Hematopoietic multipotent progenitor cell treated with erythropoietin and hydrocortisone succinate and interleukin-3 and kit ligand, for 8 days (in vitro differentiated cells): ENCODE measurements around the gene RPA3.
"Not testable (repeated sequence)": the region's sequence is repeated elsewhere in the genome, so short reads cannot be mapped to it uniquely, and the experiment has no call there.

Source experiments
- DNase-seq: peaks from one replicate; pipeline ENCODE4 v3.0.0-alpha.2; 2015

RPA3 gene

GRCh38 chr7:7688310-7688709 is 30.1 kb downstream of the RPA3 start:
- DNase-seq, result no peak

GRCh38 chr7:7687800-7688199 is 30.6 kb downstream of the RPA3 start:
- no peak for DNase-seq

- DNase-seq, result no peak
Measured at GRCh38 chr7:7686811-7687508, 31.4 kb downstream of the RPA3 start.

DNA sequence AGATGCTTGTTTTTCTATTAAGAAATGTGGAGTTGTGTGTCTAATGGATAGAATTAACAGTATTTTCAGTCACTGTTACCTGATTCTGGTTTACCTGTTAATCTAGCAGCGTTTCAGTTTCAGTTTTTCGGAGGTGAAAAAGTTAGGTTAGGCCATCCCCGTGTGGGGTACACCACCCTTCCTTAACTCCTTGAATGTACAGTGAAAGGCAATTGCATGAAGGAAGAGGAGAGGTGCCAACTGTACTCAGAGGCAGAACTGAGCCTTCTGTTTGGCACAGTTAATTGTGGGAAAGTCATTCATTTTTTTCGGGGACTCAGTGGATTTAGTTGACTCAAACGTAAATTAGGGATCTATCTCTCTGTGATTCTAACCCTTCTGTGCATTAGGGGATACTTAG is 35.5 kb downstream of the RPA3 start:
- DNase-seq, result no peak

- no peak for DNase-seq
Measured at GRCh38 chr7:7681936-7682329, 36.5 kb downstream of the RPA3 start.

- DNase-seq, result peak; percentile 87
Measured at GRCh38 chr7:7681191-7681935, 37.0 kb downstream of the RPA3 start.

DNA sequence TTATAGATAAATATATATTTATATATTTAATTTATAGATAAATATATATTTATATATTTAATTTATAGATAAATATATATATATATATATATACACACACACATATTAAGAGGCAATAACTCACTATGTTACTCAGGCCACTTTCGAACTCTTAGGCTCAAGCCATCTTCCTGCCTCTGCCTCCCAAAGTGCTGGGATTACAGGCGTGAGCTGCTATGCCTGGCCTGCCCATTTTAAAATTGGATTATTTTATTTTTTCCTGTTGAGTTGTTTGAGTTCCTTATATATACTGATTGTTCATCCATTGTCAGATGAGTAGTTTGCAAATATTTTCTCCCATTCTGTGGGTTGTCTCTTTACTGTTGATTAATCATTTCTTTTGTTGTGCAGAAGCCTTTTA is 38.8 kb downstream of the RPA3 start:
- DNase-seq, result peak; percentile 20

DNA sequence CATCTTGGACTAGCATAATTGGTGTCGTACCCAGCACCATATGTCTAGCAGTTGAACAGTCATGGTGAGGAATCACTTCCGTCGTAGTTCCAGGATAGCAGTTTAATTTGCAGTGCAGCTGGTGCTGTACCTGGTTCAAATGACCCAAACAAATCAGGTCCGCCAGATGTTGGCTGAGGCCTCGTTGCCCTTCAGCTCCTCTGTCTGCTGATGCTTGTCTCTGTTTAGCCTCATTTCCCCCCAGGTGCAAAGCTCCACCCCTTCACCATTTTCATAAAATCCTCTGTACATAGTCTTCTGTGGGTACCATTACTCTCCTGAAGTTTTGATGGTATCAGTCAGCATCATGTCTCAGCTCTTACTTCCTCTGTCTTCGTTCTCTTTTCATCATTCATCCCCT is 42.7 kb downstream of the RPA3 start:
- DNase-seq, result no peak

- DNase-seq, result no peak
Measured at GRCh38 chr7:7673240-7673550, 45.2 kb downstream of the RPA3 start.

DNA sequence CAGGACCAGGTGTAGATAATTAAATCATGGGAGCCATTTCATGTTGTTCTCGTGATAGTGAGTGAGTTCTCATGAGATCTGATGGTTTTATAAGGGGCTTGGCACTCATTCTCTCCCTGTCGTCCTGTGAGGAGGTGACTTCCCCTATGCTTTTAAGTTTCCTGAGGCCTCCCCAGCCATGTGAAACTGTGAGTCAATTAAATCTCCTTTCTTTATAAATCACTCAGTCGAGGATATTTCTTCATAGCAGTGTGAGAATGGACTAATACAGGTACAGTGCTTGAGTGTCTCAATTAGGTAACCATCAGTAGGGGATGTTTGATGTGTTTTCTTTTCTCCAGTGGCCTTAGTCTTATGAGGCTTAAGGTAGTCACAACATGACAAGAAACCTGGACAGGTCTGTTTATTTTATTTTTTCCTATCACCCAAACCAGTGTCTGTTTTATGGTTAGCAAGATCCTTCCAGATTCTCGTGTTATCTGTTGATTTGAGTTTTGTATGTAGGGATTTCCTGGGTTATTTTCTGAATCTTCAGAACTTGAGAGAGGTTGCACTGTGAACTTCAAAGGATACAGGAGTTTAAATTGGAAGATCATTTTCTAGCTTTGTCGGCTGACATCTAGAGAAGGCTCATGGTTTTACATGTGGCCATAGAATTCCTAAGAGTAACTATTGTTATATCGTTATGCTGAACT is 45.7 kb downstream of the RPA3 start:
- no peak for DNase-seq

- DNase-seq, result no peak
Measured at GRCh38 chr7:7671361-7671760, 47.0 kb downstream of the RPA3 start.

GRCh38 chr7:7670490-7670889 is 47.9 kb downstream of the RPA3 start:
- DNase-seq, result peak; percentile 31

GRCh38 chr7:7668706-7669105 is 49.7 kb downstream of the RPA3 start:
- DNase-seq, result no peak

GRCh38 chr7:7667187-7667586 is 51.2 kb downstream of the RPA3 start:
- DNase-seq, result no peak

GRCh38 chr7:7665031-7665430 is 53.4 kb downstream of the RPA3 start:
- DNase-seq, result no peak

- no peak for DNase-seq
Measured at GRCh38 chr7:7664291-7664690, 54.1 kb downstream of the RPA3 start.

DNA sequence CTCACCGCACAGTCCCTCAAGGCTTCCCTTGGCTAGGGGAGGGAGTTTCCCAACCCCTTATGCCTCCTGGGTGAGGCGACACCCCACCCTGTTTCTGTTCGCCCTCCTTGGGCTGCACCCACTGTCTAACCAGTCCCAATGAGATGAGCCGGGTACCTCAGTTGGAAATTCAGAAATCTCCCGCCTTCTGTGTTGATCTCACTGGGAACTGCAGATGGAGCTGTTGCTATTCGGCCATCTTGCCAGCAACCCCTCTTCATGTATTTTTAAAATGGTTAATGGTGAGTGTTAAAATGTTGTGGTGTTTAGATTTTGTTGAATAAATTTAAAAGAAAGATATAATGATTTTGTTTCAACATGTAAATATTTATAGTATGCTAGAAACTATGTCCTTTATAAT is 55.9 kb downstream of the RPA3 start:
- DNase-seq, result peak; percentile 32

GRCh38 chr7:7656459-7656858 is 61.9 kb downstream of the RPA3 start:
- not testable (repeated sequence) for DNase-seq

DNA sequence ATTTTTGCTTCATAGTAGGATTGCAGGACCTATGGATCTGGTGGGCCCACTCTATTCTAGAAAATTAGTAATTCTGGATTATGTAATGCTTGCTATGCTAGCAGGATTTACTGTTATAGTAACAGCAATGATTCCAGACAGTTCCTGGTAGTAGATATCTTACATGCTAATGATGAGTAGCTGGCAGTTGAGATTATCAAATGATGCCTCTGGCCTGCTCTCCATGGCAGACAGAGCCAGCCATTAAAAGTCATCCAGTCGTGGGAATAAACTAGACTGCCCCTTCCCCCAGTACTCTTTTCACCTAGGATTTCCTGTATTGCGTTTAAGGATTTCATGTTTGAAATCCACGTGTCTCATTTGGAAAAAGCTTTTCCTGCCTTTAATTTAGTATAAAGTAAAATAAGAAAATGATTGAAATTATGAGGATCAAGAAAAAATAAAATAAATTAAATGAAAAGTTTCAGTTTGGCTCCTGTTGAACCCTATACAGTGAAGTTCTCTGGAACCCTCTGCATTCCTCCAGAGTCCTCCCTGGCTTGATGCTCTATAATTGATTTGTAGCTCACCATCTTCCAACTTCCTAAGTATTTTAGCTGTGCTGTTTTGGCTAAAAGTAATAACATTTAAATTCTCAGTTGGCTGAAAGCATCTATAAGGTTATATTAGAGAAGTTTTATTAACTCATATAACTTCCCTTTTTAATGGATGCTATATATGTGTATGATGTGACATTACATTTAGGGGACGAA is 63.3 kb downstream of the RPA3 start:
- no peak for DNase-seq

DNA sequence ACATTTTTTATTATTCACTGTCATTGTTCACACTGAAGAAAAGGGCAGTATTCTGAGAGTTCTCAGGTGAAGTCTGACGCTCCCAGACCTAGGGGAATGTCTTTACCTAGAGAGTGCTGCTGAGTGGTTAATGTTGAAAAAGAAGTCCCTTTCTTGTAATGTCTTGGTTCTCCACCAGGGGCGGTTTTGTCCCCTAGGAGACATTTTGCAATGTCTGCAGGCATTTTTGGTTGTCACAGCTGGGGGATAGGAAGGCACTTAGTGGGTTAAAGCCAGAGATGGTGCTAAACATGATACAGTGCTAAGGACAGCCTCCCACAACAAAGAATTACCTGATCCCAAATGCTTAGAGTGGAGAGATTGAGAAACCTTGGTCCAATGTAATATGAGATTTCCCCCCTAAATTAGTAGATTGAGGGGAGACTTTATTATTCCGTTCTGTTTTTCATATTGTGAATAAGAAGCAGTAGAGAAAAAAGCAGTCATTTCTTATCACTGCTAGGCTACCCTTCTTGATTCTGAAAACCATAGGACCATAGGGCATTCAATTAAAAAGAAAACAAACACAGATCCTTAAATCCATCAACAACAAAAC is 64.7 kb downstream of the RPA3 start:
- DNase-seq, result peak; percentile 57

DNA sequence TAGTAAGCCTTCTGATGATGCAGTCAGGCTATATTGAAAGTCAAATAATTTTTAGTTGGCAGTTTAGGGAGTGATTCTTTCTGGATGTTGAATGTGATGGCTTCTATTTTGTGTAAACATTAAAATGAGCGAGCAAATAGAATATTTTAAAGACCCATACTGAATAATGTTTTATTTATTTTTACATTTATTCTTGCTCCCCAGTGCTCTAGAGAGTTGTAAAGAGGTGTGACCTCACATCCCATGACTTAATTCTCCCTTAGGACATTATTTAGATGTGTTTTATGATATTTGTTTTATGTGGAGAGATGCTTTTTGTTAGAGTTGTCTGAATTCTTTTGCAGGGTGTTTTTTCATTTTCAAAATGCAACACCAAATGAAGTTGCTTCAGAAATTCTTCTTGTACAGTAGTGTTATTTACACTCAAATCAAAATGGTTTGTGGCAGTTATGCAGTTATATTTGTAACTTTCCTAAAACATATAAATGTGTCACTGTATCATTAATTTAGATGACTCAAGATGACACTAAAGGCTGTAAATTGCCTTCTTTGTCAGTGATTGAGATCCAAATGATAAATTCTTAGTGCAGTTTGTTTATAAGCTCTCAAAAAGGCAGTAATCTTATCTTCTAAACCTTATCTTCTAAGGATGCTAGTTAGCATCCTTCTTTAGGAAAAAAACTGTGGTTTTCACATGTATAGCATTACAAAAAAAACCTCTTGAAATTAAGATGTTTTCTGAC is 65.4 kb downstream of the RPA3 start:
- DNase-seq, result no peak

GRCh38 chr7:7651479-7651878 is 66.9 kb downstream of the RPA3 start:
- DNase-seq, result no peak
